Right lobe of liver (tissue), 6 donors: Measurements from ENCODE around the gene CUL7. TPM values are rescaled to one million over a fixed set of nuclear protein-coding genes. Genes with fewer than 3 reads are reported as not detected.
"Not testable (repeated sequence)": the region's sequence is repeated elsewhere in the genome, so short reads cannot be mapped to it uniquely, and the experiment has no call there.

Experiments
- ATAC-seq, 4 donors: fragments of 200-7000 bp; cut with Tn5 transposase; one replicate each; pipeline ENCODE4 v1.9.1; 2020; ENCODE audit warnings: mild to moderate bottlenecking in 4 of 4, moderate library complexity in 4 of 4
- DNase-seq, 3 donors: peaks; one replicate each; pipeline ENCODE4 v3.0.0-alpha.2; 2020
- H3K27ac ChIP-seq, 3 donors: fragments of 200-600 bp; one replicate each; pipeline ENCODE4 v1.8.0; 2022
- H3K27me3 ChIP-seq, 2 donors: fragments of 200-600 bp; one replicate each; pipeline ENCODE4 v1.8.0; 2022
- H3K36me3 ChIP-seq, 4 donors: fragments of 200-600 bp; sonication (generic) in 1 of 4; one replicate each; pipeline versions ENCODE4 v1.5.1 to v1.8.0; 2017 to 2022; ENCODE audit warnings: control low read depth in 1 of 4
- H3K4me1 ChIP-seq, 4 donors: fragments of 200-600 bp; sonication (generic) in 1 of 4; one replicate each; pipeline versions ENCODE4 v1.5.1 to v1.8.0; 2017 to 2022; ENCODE audit warnings: control low read depth in 1 of 4
- H3K4me3 ChIP-seq, 3 donors: fragments of 200-600 bp; one replicate each; pipeline ENCODE4 v1.8.0; 2022
- H3K9me3 ChIP-seq, 4 donors: fragments of 200-600 bp; sonication (generic) in 1 of 4; one replicate each; pipeline versions ENCODE4 v1.5.1 to v1.8.0; 2017 to 2022; ENCODE audit warnings: control low read depth in 1 of 4
- POLR2A ChIP-seq: fragments of 450-650 bp; IDR thresholded peaks from one replicate; pipeline ENCODE4 v1.6.1; 2017; ENCODE audit warnings: antibody characterized with exemption, mild to moderate bottlenecking
- WGBS: methylation state at CpG from one replicate; pipeline ENCODE4 v1.1.6; 2018; ENCODE audit warnings: low coverage, low lambda C conversion rate; ENCODE audit not compliant: insufficient coverage; ENCODE audit errors: missing lambda C conversion rate; 5-methylcytosine and 5-hydroxymethylcytosine counted together
- intact Hi-C, 2 donors: fragments of 100-400 bp; cut with DNase I; formaldehyde crosslinking; loops; one replicate each; pipeline versions ENCODE4 v1.11.2 to v1.14.1; 2022
- total RNA-seq, 6 experiments: library from RNA; depleted of rRNA in 2 of 6; stranded (reverse); fragments of >200 nt in 2 of 6; fragmentation: NEBNext Ultra II Directional in 3 of 6; extraction: Animal tissue kit (Norgen Biotek cat#: 25700) in 3 of 6; gene quantifications; one replicate each; pipeline versions ENCODE4 v1.1.0 to v1.2.4, GENCODE V29; 2016 to 2023
- TF ChIP-seq, protein P1 (sequence below), 4 donors: fragments of 200-600 bp in 3 of 4; fragments of 450-650 bp in 1 of 4; IDR thresholded peaks; one replicate each; pipeline versions ENCODE4 v1.5.1 to v1.8.0; 2016 to 2022; ENCODE audit warnings: antibody characterized with exemption in 4 of 4, mild to moderate bottlenecking in 2 of 4
- donor health status: DM: no; HTN: yes; CAD: no.
- donor health status: DM: no; HTN: no; CAD: no.
- donor health status: DM: no; HTN: no; CAD: no.
- donor health status: DM: no; HTN: yes; CAD: no.
- donor health status: DM: no; HTN: yes; CAD: no.

The CUL7 gene
- total RNA-seq, 6 experiments from 2014 or later, result 6.5 to 12.7 (median 8.8) TPM

DNA sequence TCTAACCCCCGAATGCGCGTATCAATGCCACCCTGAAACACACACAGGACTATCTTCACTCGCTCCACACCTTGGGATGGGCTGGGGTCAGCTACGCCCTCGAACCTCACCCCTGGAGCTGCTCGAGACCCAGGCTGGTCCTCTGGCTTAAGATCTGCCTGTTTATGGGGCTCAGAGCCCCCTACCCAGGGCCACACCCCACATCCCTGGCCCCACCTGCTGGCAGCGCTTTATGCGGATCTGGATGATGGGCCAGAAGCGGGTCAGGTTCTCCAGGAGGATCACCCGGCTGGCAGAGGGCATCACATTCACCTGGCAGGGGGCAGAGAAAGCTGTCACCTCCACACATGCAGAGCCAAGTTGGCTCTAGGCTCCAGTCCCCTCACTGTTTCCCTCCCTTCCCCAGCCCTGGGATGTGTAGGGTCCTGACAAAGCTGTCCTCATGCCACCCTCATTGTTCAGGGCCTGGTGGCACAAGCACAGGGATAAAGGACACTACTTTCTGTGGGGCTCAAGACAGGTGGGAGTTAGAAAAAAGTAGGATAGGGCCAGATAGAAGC lies 8.2 kb downstream of the CUL7 start:
- no peak overlapping the region for H3K27ac ChIP-seq
- no peaks in the 10 kb centered on the region for H3K4me1 ChIP-seq
- H3K4me3 ChIP-seq, result no peak overlapping the region
- DNase-seq, result no peak
- peaks cover 0 to 43% (median 25%) of the 10 kb centered on the region in 4 donors for H3K36me3 ChIP-seq
- TF ChIP-seq, protein P1, sequence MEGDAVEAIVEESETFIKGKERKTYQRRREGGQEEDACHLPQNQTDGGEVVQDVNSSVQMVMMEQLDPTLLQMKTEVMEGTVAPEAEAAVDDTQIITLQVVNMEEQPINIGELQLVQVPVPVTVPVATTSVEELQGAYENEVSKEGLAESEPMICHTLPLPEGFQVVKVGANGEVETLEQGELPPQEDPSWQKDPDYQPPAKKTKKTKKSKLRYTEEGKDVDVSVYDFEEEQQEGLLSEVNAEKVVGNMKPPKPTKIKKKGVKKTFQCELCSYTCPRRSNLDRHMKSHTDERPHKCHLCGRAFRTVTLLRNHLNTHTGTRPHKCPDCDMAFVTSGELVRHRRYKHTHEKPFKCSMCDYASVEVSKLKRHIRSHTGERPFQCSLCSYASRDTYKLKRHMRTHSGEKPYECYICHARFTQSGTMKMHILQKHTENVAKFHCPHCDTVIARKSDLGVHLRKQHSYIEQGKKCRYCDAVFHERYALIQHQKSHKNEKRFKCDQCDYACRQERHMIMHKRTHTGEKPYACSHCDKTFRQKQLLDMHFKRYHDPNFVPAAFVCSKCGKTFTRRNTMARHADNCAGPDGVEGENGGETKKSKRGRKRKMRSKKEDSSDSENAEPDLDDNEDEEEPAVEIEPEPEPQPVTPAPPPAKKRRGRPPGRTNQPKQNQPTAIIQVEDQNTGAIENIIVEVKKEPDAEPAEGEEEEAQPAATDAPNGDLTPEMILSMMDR (IDR thresholded peaks at IDR 0.05), result no peak
- intact Hi-C loops, result loop anchor here in 1 of 2 donors (10.0 kb wide), 1 partner anchor 141 kb away; no protein-coding TSS in a partner anchor
- H3K9me3 ChIP-seq, result no peaks in the 10 kb centered on the region
- no peak for ATAC-seq
- H3K27me3 ChIP-seq, result no peaks in the 10 kb centered on the region
- 84% methylated on average over 5 of the region's 11 CpGs for WGBS

DNA sequence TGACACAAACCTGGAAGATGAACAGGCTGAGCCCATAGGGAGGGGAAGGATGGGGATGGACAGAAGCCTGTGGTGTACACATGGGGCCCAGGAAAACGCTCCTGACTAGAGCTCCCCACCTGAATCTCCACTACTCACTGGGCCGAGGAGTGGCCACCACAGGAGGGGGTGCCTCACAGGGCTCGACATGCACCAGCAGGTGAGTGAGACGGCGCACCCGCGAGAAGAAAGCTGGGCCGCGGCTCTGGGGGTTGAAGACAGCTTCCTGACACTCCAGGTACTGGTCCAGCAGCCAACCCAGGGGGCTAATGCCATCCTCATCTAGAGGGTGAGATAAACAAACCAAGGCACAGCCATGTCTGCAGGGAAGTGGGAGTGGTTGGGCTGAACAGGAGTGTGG lies 10.3 kb downstream of the CUL7 start:
- no peaks in the 10 kb centered on the region for H3K27me3 ChIP-seq
- H3K9me3 ChIP-seq, result no peaks in the 10 kb centered on the region
- H3K4me1 ChIP-seq, result no peaks in the 10 kb centered on the region
- H3K4me3 ChIP-seq, result no peak overlapping the region
- H3K36me3 ChIP-seq, result peaks cover 0 to 38% (median 19%) of the 10 kb centered on the region in 4 donors
- intact Hi-C loops, result loop anchor here in 1 of 2 donors (10.0 kb wide), 1 partner anchor 139 kb away; no protein-coding TSS in a partner anchor
- no peak for ATAC-seq
- no peak overlapping the region for H3K27ac ChIP-seq
- no peak for DNase-seq
- no peak for TF ChIP-seq POLR2A
- TF ChIP-seq, protein P1 (IDR thresholded peaks at IDR 0.05), result no peak
- 93% methylated on average over 5 of the region's 9 CpGs for WGBS

DNA sequence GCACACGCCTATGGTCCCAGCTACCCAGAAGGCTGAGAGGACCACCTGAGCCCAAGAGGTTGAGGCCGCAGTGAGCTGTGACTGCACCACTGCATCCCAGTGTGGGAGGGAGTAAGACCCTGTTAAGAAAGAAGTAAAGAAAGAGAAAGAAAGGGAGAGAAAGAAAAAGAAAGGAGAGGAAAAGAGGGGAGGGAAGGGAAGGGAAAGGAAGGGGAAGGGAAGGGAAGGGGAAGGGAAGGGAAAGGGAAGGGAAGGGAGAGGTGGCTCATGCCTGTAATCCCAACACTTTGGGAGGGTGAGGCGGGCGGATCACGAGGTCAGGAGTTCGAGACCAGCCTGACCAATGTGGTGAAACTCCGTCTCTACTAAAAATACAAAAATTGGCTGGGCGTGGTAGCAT lies 12.2 kb downstream of the CUL7 start:
- WGBS, result 93% methylated on average over 5 of the region's 8 CpGs

DNA sequence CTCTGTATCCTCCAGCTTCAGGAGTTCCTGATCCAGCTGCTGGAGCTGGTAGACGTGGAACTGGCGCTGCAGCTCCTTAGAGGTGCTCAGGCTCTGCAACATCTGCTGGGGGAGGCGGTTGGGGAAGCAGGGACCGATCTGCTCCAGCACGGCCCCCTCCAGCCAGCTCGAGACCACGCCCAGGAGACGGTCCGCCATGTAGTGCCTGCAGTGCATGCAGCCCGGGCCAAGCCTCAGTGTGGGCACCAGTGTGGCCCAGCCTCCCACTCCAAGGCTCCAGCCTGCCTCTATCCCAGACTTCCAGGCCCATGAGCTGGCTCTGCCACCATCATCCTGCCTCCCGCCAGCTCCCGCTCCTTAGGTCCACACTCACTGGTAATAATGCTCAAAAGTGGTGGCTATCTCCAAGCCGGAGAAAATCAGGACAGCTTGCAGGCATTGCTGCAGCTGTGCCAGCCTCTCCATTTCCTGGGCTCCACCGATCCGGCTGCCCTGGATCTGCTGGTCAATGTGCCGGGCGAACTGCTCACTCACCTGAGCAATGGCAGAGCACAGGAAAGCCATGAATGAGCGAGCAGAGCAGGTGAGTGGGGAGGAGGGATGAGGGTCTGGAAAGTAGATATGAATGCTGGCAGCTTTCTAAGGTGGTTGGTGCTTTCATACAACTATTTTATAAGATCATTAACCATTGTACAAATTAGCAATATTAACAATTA lies 13.0 kb downstream of the CUL7 start:
- TF ChIP-seq, protein P1 (IDR thresholded peaks at IDR 0.05), result no peak
- TF ChIP-seq POLR2A, result no peak
- no peak overlapping the region for H3K4me3 ChIP-seq
- H3K9me3 ChIP-seq, result no peaks in the 10 kb centered on the region
- ATAC-seq (no peak), DNase-seq (no peak)
- peaks cover 0 to 22% (median 14%) of the 10 kb centered on the region in 4 donors for H3K36me3 ChIP-seq
- no peak overlapping the region for H3K27ac ChIP-seq
- intact Hi-C loops, result loop anchor here in 1 of 2 donors (10.0 kb wide), 1 partner anchor 136 kb away; no protein-coding TSS in a partner anchor
- 89% methylated on average over 3 of the region's 18 CpGs for WGBS
- H3K4me1 ChIP-seq, result peaks cover 0 to 7% (median 0%) of the 10 kb centered on the region in 4 donors
- H3K27me3 ChIP-seq, result no peaks in the 10 kb centered on the region

More for the DNA sequence above, 12.2 kb downstream of the CUL7 start:
- not testable (repeated sequence) for DNase-seq, H3K27ac ChIP-seq, H3K9me3 ChIP-seq, H3K4me3 ChIP-seq, H3K27me3 ChIP-seq, ATAC-seq, H3K4me1 ChIP-seq
- intact Hi-C loops, result loop anchor here in 1 of 2 donors (10.0 kb wide), 1 partner anchor 137 kb away; no protein-coding TSS in a partner anchor
- H3K36me3 ChIP-seq, result peaks cover 0 to 25% (median 14%) of the 10 kb centered on the region in 4 donors

DNA sequence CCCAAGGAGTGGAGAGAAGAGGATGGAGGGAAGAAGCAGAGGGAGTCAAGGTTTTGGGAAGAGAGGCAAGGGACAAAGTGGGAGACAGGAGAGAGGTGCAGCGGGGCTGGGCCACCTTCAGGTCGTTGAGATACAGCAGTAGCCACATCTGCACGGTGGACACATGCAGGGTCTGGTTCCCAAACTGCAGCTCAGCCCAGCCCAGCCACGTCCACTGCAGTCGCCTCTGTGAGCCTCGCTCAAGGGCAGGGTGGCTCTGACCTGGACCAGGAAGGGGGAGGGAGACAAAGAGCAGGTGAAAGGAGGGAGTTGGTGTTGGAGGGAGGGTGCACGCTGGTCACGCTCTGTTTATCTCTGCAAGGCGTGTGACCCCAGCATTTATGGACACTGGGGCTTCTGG lies 14.9 kb downstream of the CUL7 start:
- DNase-seq, result no peak
- TF ChIP-seq POLR2A, result no peak
- TF ChIP-seq, protein P1 (IDR thresholded peaks at IDR 0.05), result no peak
- WGBS, result 81% methylated on average over 3 of the region's 9 CpGs

More for the DNA sequence above, 14.9 kb downstream of the CUL7 start:
- Histone ChIP-seq H3K4me1 (peaks cover 0 to 11% (median 0%) of the 10 kb centered on the region in 4 donors), H3K9me3 (no peaks in the 10 kb centered on the region), H3K27me3 (no peaks in the 10 kb centered on the region), H3K36me3 (peaks cover 0 to 22% (median 14%) of the 10 kb centered on the region in 4 donors), H3K27ac (no peak overlapping the region), H3K4me3 (no peak overlapping the region)
- no peak for ATAC-seq
- intact Hi-C loops, result no loop called here
